Natural killer cell (primary cell): ENCODE measurements around the gene SLC49A3. TPM values are rescaled to one million over a fixed set of nuclear protein-coding genes. Genes with fewer than 3 reads are reported as not detected.

Experiments
- ATAC-seq, 3 donors: fragments of 150-1000 bp in 2 of 3; fragments of 200-7000 bp in 1 of 3; cut with Tn5 transposase; 1 replicate in 1 of 3; 2 replicates in 2 of 3; pipeline ENCODE4 v1.10.0; 2021; ENCODE audit warnings: mild to moderate bottlenecking in 2 of 3, moderate library complexity in 2 of 3
- DNase-seq, 2 donors: peaks; one replicate each; pipeline versions ENCODE4 v3.0.0 to v3.0.0-alpha.2; 2013 to 2021; ENCODE audit warnings: mixed read lengths in 1 of 2
- H3K27ac ChIP-seq: one replicate; pipeline ENCODE4 v1.5.1; 2013; ENCODE audit warnings: mild to moderate bottlenecking, low read length
- H3K27me3 ChIP-seq: one replicate; pipeline ENCODE4 v1.6.1; 2013; ENCODE audit warnings: low read length; ENCODE audit not compliant: control insufficient read depth, insufficient read depth
- H3K36me3 ChIP-seq: one replicate; pipeline ENCODE4 v1.6.1; 2013; ENCODE audit warnings: low read length; ENCODE audit not compliant: control insufficient read depth, insufficient read depth
- H3K4me1 ChIP-seq: one replicate; pipeline ENCODE4 v1.6.1; 2013; ENCODE audit warnings: low read length; ENCODE audit not compliant: control insufficient read depth, insufficient read depth
- H3K4me3 ChIP-seq: one replicate; pipeline ENCODE4 v1.5.1; 2013; ENCODE audit warnings: low read length
- H3K9me3 ChIP-seq: one replicate; pipeline ENCODE4 v1.6.1; 2013; ENCODE audit warnings: low read length; ENCODE audit not compliant: control insufficient read depth, insufficient read depth
- H3K27ac Mint-ChIP-seq, 2 donors: one replicate each; pipeline ENCODE4 v1.8.0; 2022; ENCODE audit warnings: mild to moderate bottlenecking in 2 of 2, mixed read lengths in 2 of 2, moderate library complexity in 1 of 2
- H3K27me3 Mint-ChIP-seq, 2 donors: one replicate each; pipeline ENCODE4 v1.8.0; 2022; ENCODE audit warnings: low read depth in 2 of 2, mixed read lengths in 2 of 2
- H3K36me3 Mint-ChIP-seq: one replicate; pipeline ENCODE4 v1.8.0; 2022; ENCODE audit warnings: mixed read lengths
- H3K4me1 Mint-ChIP-seq, 2 donors: one replicate each; pipeline ENCODE4 v1.8.0; 2022; ENCODE audit warnings: mixed read lengths in 2 of 2
- H3K4me3 Mint-ChIP-seq: one replicate; pipeline ENCODE4 v1.8.0; 2022; ENCODE audit warnings: mild to moderate bottlenecking, moderate library complexity, mixed read lengths
- H3K9me3 Mint-ChIP-seq, 2 donors: one replicate each; pipeline ENCODE4 v1.8.0; 2022; ENCODE audit warnings: mixed read lengths in 2 of 2
- CTCF ChIP-seq: fragments of 200-600 bp; IDR thresholded peaks from one replicate; pipeline ENCODE4 v1.8.0; 2022; ENCODE audit warnings: antibody characterized with exemption
- WGBS: methylation state at CpG from one replicate; pipeline ENCODE4 v1.1.7; 2013; ENCODE audit warnings: missing lambda C conversion rate; ENCODE audit not compliant: insufficient coverage; 5-methylcytosine and 5-hydroxymethylcytosine counted together
- intact Hi-C: fragments of 100-400 bp; cut with micrococcal nuclease; formaldehyde crosslinking; loops from one replicate; pipeline ENCODE4 v1.14.2; 2022
- total RNA-seq, 4 donors: library from RNA; stranded (reverse); fragments of 120-200 nt in 1 of 4; gene quantifications; one replicate each; pipeline versions ENCODE4 v1.2.3 to v1.2.4, GENCODE V29; 2013 to 2022

The SLC49A3 gene
- total RNA-seq, 3 donors from 2014 or later (not counting 1 experiment from before 2014, with no cell fraction given) = 10.0 to 14.9 (median 10.4) TPM

- Histone ChIP-seq H3K36me3 (no peaks in the 10 kb centered on the region), H3K9me3 (no peaks in the 10 kb centered on the region), H3K27me3 (no peaks in the 10 kb centered on the region), H3K4me3 (no peak overlapping the region), H3K4me1 (peaks cover 35% of the 10 kb centered on the region), H3K27ac (no peak overlapping the region)
- H3K27me3 Mint-ChIP-seq = no peaks in the 10 kb centered on the region
- H3K27ac Mint-ChIP-seq = peak overlapping the region in 1 of 2 donors; percentile 44
- no peaks in the 10 kb centered on the region for H3K36me3 Mint-ChIP-seq
- H3K9me3 Mint-ChIP-seq = no peaks in the 10 kb centered on the region
- TF ChIP-seq CTCF = no peak
- WGBS = 97% methylated on average over 6 of the region's 6 CpGs
- peaks cover 14 to 52% of the 10 kb centered on the region in 2 donors for H3K4me1 Mint-ChIP-seq
- ATAC-seq (no peak), DNase-seq (no peak)
- H3K4me3 Mint-ChIP-seq = no peak overlapping the region
- intact Hi-C loops = loop anchor here (5.0 kb wide), 1 partner anchor 73 kb away; no protein-coding TSS in a partner anchor
These were observed 20.4 kb upstream of the SLC49A3 start for GRCh38 chr4:709348-709747.

- H3K36me3 ChIP-seq = no peaks in the 10 kb centered on the region
- H3K36me3 Mint-ChIP-seq = no peaks in the 10 kb centered on the region
- WGBS = 93% methylated on average over 6 of the region's 6 CpGs
- H3K27me3 ChIP-seq = no peaks in the 10 kb centered on the region
- peak overlapping the region in 1 of 2 donors; percentile 10 for H3K27ac Mint-ChIP-seq
- no peak for ATAC-seq
- no peak overlapping the region for H3K4me3 Mint-ChIP-seq
- no peak overlapping the region for H3K4me3 ChIP-seq
- no peaks in the 10 kb centered on the region for H3K27me3 Mint-ChIP-seq
- DNase-seq = no peak
- peaks cover 13 to 47% of the 10 kb centered on the region in 2 donors for H3K4me1 Mint-ChIP-seq
- intact Hi-C loops = loop anchor here (5.0 kb wide), 1 partner anchor 74 kb away; no protein-coding TSS in a partner anchor
- H3K9me3 ChIP-seq = no peaks in the 10 kb centered on the region
- H3K4me1 ChIP-seq = peaks cover 35% of the 10 kb centered on the region
- H3K27ac ChIP-seq = no peak overlapping the region
- no peak for TF ChIP-seq CTCF
- H3K9me3 Mint-ChIP-seq = no peaks in the 10 kb centered on the region
These were observed 19.6 kb upstream of the SLC49A3 start for GRCh38 chr4:708631-708933.

- H3K9me3 ChIP-seq = no peaks in the 10 kb centered on the region
- H3K27me3 ChIP-seq = no peaks in the 10 kb centered on the region
- H3K4me1 ChIP-seq = peaks cover 34% of the 10 kb centered on the region
- 93% methylated on average over 11 of the region's 11 CpGs for WGBS
- H3K27ac ChIP-seq = no peak overlapping the region
- intact Hi-C loops = loop anchor here (5.0 kb wide), 1 partner anchor 74 kb away; no protein-coding TSS in a partner anchor
- no peak for TF ChIP-seq CTCF
- no peaks in the 10 kb centered on the region for H3K36me3 ChIP-seq
- Mint-ChIP-seq H3K9me3 (no peaks in the 10 kb centered on the region), H3K36me3 (no peaks in the 10 kb centered on the region), H3K27me3 (no peaks in the 10 kb centered on the region), H3K4me1 (peaks cover 13 to 43% of the 10 kb centered on the region in 2 donors), H3K4me3 (no peak overlapping the region), H3K27ac (peak overlapping the region in 1 of 2 donors; percentile 10)
- DNase-seq = no peak
- ATAC-seq = no peak
- H3K4me3 ChIP-seq = no peak overlapping the region
These were observed 19.1 kb upstream of the SLC49A3 start for GRCh38 chr4:707929-708630.
